HEK293 (cell line): Measurements from ENCODE around the gene PPM1E.

ENCODE experiments used
- RBAK ChIP-seq: fragments of 450-650 bp; formaldehyde crosslinking; IDR thresholded peaks from 2 replicates; pipeline ENCODE4 v1.5.1; 2016; ENCODE audit warnings: missing biosample characterization, missing genetic modification characterization
- YY1 ChIP-seq: fragments of 450-650 bp; formaldehyde crosslinking; IDR thresholded peaks from 2 replicates; pipeline ENCODE4 v1.5.1; 2018; ENCODE audit warnings: missing biosample characterization, missing genetic modification characterization
- ZNF133 ChIP-seq: fragments of 450-650 bp; formaldehyde crosslinking; IDR thresholded peaks from 2 replicates; pipeline ENCODE4 v1.5.1; 2016; ENCODE audit warnings: missing biosample characterization, missing genetic modification characterization
- ZNF140 ChIP-seq: fragments of 450-650 bp; formaldehyde crosslinking; IDR thresholded peaks from 2 replicates; pipeline ENCODE4 v1.5.1; 2016; ENCODE audit warnings: missing biosample characterization, missing genetic modification characterization
- ZNF169 ChIP-seq: fragments of 450-650 bp; formaldehyde crosslinking; IDR thresholded peaks from 2 replicates; pipeline ENCODE4 v1.5.1; 2016; ENCODE audit warnings: missing biosample characterization, missing genetic modification characterization
- ZNF175 ChIP-seq: fragments of 450-650 bp; formaldehyde crosslinking; IDR thresholded peaks from 2 replicates; pipeline ENCODE4 v1.5.1; 2016; ENCODE audit warnings: missing biosample characterization, missing genetic modification characterization
- ZNF311 ChIP-seq: fragments of 450-650 bp; formaldehyde crosslinking; IDR thresholded peaks from 2 replicates; pipeline ENCODE4 v1.5.1; 2017; ENCODE audit warnings: missing biosample characterization, missing genetic modification characterization, borderline replicate concordance
- TF ChIP-seq, protein P1 (sequence below): fragments of 450-650 bp; formaldehyde crosslinking; IDR thresholded peaks from 2 replicates; pipeline ENCODE4 v1.5.1; 2016; ENCODE audit warnings: missing biosample characterization, missing genetic modification characterization

DNA sequence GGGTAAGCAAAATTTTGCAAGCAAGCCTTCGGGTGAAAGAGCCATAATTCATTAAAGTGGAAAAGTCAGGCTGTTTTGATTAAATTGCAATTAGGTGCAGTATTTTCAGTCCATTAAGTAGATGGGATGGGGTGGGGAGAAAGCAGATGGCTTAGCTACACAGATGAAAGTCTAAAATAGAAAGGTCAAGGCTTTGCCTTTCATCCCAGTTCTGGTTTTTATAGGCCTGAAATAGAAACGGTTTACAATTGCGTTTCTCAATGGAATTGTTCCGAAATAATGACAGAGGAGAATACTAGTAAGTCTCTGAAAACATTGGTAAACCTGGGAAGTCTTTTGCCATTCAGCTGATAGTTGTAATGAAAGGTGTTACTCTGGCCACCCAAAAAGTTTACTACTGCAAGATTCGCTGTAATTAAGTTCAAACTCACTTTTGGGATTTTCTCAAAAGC, 1.5 kb downstream of the PPM1E start:
- TF ChIP-seq ZNF140 (no peak), RBAK (no peak), YY1 (no peak), ZNF175 (tag by site-specific recombination) (no peak), ZNF311 (tag by site-specific recombination) (no peak), ZNF133 (tag by site-specific recombination) (no peak), ZNF169 (tag by site-specific recombination) (no peak)
- TF ChIP-seq, protein P1, sequence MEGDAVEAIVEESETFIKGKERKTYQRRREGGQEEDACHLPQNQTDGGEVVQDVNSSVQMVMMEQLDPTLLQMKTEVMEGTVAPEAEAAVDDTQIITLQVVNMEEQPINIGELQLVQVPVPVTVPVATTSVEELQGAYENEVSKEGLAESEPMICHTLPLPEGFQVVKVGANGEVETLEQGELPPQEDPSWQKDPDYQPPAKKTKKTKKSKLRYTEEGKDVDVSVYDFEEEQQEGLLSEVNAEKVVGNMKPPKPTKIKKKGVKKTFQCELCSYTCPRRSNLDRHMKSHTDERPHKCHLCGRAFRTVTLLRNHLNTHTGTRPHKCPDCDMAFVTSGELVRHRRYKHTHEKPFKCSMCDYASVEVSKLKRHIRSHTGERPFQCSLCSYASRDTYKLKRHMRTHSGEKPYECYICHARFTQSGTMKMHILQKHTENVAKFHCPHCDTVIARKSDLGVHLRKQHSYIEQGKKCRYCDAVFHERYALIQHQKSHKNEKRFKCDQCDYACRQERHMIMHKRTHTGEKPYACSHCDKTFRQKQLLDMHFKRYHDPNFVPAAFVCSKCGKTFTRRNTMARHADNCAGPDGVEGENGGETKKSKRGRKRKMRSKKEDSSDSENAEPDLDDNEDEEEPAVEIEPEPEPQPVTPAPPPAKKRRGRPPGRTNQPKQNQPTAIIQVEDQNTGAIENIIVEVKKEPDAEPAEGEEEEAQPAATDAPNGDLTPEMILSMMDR, result no peak
